ENCODE results near the gene RMND5A. TPM values are rescaled to one million over a fixed set of nuclear protein-coding genes. Genes with fewer than 3 reads are reported as not detected.
"Not testable (repeated sequence)": the region's sequence is repeated elsewhere in the genome, so short reads cannot be mapped to it uniquely, and the experiment has no call there.

RMND5A gene
- total RNA-seq, 1 donor from 2014 or later = 44.3 TPM

GRCh38 chr2:86734896-86735295, 14.8 kb downstream of the RMND5A start:
- not testable (repeated sequence) for H3K4me3 Mint-ChIP-seq; H3K36me3 Mint-ChIP-seq; H3K27me3 Mint-ChIP-seq (ENCODE audit: low read depth); H3K9me3 Mint-ChIP-seq; H3K27ac Mint-ChIP-seq; H3K4me1 Mint-ChIP-seq; DNase-seq (ENCODE audit: low spot score in 2 of 2, unreplicated experiment in 2 of 2)

- not testable (repeated sequence) for DNase-seq (ENCODE audit: low spot score in 2 of 2, unreplicated experiment in 2 of 2)
These were observed 19.4 kb downstream of the RMND5A start for GRCh38 chr2:86739485-86739884.

GRCh38 chr2:86739889-86740288, 19.8 kb downstream of the RMND5A start:
- not testable (repeated sequence) for H3K4me3 Mint-ChIP-seq; H3K4me1 Mint-ChIP-seq; H3K27me3 Mint-ChIP-seq (ENCODE audit: low read depth); DNase-seq (ENCODE audit: low spot score in 2 of 2, unreplicated experiment in 2 of 2); H3K27ac Mint-ChIP-seq; H3K36me3 Mint-ChIP-seq; H3K9me3 Mint-ChIP-seq

More at GRCh38 chr2:86739485-86739884, 19.4 kb downstream of the RMND5A start:
- not testable (repeated sequence) for H3K9me3 Mint-ChIP-seq; H3K36me3 Mint-ChIP-seq; H3K4me3 Mint-ChIP-seq; H3K4me1 Mint-ChIP-seq; H3K27me3 Mint-ChIP-seq (ENCODE audit: low read depth); H3K27ac Mint-ChIP-seq

- not testable (repeated sequence) for H3K27ac Mint-ChIP-seq; H3K4me3 Mint-ChIP-seq; H3K27me3 Mint-ChIP-seq (ENCODE audit: low read depth); H3K4me1 Mint-ChIP-seq; H3K9me3 Mint-ChIP-seq; DNase-seq (ENCODE audit: low spot score in 2 of 2, unreplicated experiment in 2 of 2)
- peaks cover 16% of the 10 kb centered on the region for H3K36me3 Mint-ChIP-seq
These were observed 21.9 kb downstream of the RMND5A start for GRCh38 chr2:86741889-86742498.

- H3K27ac Mint-ChIP-seq = no peak overlapping the region
- no peak for DNase-seq (ENCODE audit: low spot score in 2 of 2, unreplicated experiment in 2 of 2)
- no peak for TF ChIP-seq CTCF (IDR thresholded peaks at IDR 0.05; ENCODE audit: unreplicated experiment)
These were observed 24.1 kb downstream of the RMND5A start for GRCh38 chr2:86744152-86744551.

GRCh38 chr2:86746939-86747338, 26.8 kb downstream of the RMND5A start:
- Mint-ChIP-seq H3K9me3 (peaks cover 24% of the 10 kb centered on the region), H3K27ac (no peak overlapping the region), H3K36me3 (peaks cover 53% of the 10 kb centered on the region), H3K4me3 (no peak overlapping the region), H3K27me3 (ENCODE audit: low read depth) (no peaks in the 10 kb centered on the region), H3K4me1 (no peaks in the 10 kb centered on the region)
- DNase-seq (ENCODE audit: low spot score in 2 of 2, unreplicated experiment in 2 of 2) = no peak
- no peak for TF ChIP-seq CTCF (IDR thresholded peaks at IDR 0.05; ENCODE audit: unreplicated experiment)

More at GRCh38 chr2:86744152-86744551, 24.1 kb downstream of the RMND5A start:
- Mint-ChIP-seq H3K9me3 (peaks cover 4% of the 10 kb centered on the region), H3K27me3 (ENCODE audit: low read depth) (no peaks in the 10 kb centered on the region), H3K36me3 (peaks cover 29% of the 10 kb centered on the region), H3K4me3 (no peak overlapping the region), H3K4me1 (no peaks in the 10 kb centered on the region)

GRCh38 chr2:86747711-86748639, 27.9 kb downstream of the RMND5A start:
- Mint-ChIP-seq H3K27me3 (ENCODE audit: low read depth) (no peaks in the 10 kb centered on the region), H3K4me1 (no peaks in the 10 kb centered on the region), H3K27ac (no peak overlapping the region), H3K4me3 (no peak overlapping the region), H3K9me3 (peaks cover 33% of the 10 kb centered on the region), H3K36me3 (peaks cover 60% of the 10 kb centered on the region)
- DNase-seq (ENCODE audit: low spot score in 2 of 2, unreplicated experiment in 2 of 2) = no peak
- TF ChIP-seq CTCF (IDR thresholded peaks at IDR 0.05; ENCODE audit: unreplicated experiment) = no peak
